SK-N-SH treated with all-trans-retinoic acid at 6 μM for 48 hours (cell line): ENCODE results near the gene N4BP2.

Experiments used
- ARNTL ChIP-seq: fragments of 450-650 bp; formaldehyde crosslinking; IDR thresholded peaks from 2 replicates; pipeline ENCODE4 v1.5.0; 2020; ENCODE audit warnings: low read depth, mild to moderate bottlenecking, moderate library complexity, borderline replicate concordance
- CSDC2 ChIP-seq: fragments of 250-450 bp; sonication (Bioruptor Pico); IDR thresholded peaks from 2 replicates; pipeline ENCODE4 v1.5.0; 2020; ENCODE audit warnings: mild to moderate bottlenecking, moderate library complexity
- ISL1 ChIP-seq: fragments of 250-450 bp; sonication (Bioruptor Pico); IDR thresholded peaks from 2 replicates; pipeline ENCODE4 v2.1.2; 2022; ENCODE audit warnings: mild to moderate bottlenecking, moderate library complexity
- OSR1 ChIP-seq: fragments of 250-450 bp; sonication (Bioruptor Pico); IDR thresholded peaks from 2 replicates; pipeline ENCODE4 v1.8.0; 2022; ENCODE audit warnings: moderate library complexity, mild to moderate bottlenecking, inconsistent platforms
- PATZ1 ChIP-seq: fragments of 250-450 bp; sonication (Bioruptor Pico); IDR thresholded peaks from 2 replicates; pipeline ENCODE4 v1.8.0; 2020; ENCODE audit warnings: mild to moderate bottlenecking, moderate library complexity, borderline replicate concordance
- POU6F1 ChIP-seq: fragments of 250-450 bp; sonication (Bioruptor Pico); IDR thresholded peaks from 2 replicates; pipeline ENCODE4 v1.8.0; 2021; ENCODE audit warnings: low read depth, mild to moderate bottlenecking, moderate library complexity, borderline replicate concordance
- PPARA ChIP-seq: fragments of 250-450 bp; sonication (Bioruptor Pico); IDR thresholded peaks from 2 replicates; pipeline ENCODE4 v1.5.0; 2020; ENCODE audit warnings: mild to moderate bottlenecking, borderline replicate concordance
- RARB ChIP-seq: fragments of 250-450 bp; sonication (Bioruptor Pico); IDR thresholded peaks from 2 replicates; pipeline ENCODE4 v1.8.0; 2021; ENCODE audit warnings: mild to moderate bottlenecking, moderate library complexity
- ZFP30 ChIP-seq: fragments of 450-650 bp; formaldehyde crosslinking; IDR thresholded peaks from 2 replicates; pipeline ENCODE4 v1.5.0; 2022; ENCODE audit warnings: mild to moderate bottlenecking, moderate library complexity
- ZNF70 ChIP-seq: fragments of 450-650 bp; formaldehyde crosslinking; IDR thresholded peaks from 2 replicates; pipeline ENCODE4 v1.5.0; 2020; ENCODE audit warnings: mild to moderate bottlenecking, moderate library complexity

GRCh38 chr4:40149960-40150385 is 93.3 kb downstream of the N4BP2 start:
- TF ChIP-seq RARB (CRISPR knock-in tag) (no peak), POU6F1 (CRISPR knock-in tag) (no peak), ISL1 (CRISPR knock-in tag) (no peak), PATZ1 (CRISPR knock-in tag) (no peak), PPARA (CRISPR knock-in tag) (no peak), ZFP30 (no peak), ZNF70 (no peak), CSDC2 (CRISPR knock-in tag) (no peak), ARNTL (no peak), OSR1 (CRISPR knock-in tag) (no peak)
